ENCODE measurements around the gene NDUFS6. TPM values are rescaled to one million over a fixed set of nuclear protein-coding genes. Genes with fewer than 3 reads are reported as not detected.
"Not testable (repeated sequence)": the region's sequence is repeated elsewhere in the genome, so short reads cannot be mapped to it uniquely, and the experiment has no call there.

NDUFS6 gene
- polyA plus RNA-seq, 10 donors: 50.0 to 94.2 (median 58.8) TPM

DNA sequence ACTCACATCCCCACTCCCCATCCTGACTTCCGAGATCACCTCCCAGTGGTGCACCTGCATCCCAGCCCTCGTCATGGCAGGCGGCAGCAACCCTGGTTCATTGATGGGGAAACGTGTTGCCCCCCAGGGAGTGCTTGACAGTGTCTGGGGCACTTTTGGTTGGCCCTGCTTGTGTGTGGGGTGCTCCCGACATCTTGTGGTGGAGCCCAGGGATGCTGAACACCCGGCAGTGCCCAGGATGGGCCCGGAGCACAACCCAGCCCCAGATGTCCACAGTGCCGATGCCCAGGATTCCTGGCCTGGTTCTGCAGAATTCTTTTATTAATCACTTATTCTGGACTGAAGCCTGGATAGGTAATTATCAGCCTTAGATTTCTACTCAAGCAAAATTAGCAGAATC, 5.3 kb upstream of the NDUFS6 start:
- DNase-seq: no peak

DNA sequence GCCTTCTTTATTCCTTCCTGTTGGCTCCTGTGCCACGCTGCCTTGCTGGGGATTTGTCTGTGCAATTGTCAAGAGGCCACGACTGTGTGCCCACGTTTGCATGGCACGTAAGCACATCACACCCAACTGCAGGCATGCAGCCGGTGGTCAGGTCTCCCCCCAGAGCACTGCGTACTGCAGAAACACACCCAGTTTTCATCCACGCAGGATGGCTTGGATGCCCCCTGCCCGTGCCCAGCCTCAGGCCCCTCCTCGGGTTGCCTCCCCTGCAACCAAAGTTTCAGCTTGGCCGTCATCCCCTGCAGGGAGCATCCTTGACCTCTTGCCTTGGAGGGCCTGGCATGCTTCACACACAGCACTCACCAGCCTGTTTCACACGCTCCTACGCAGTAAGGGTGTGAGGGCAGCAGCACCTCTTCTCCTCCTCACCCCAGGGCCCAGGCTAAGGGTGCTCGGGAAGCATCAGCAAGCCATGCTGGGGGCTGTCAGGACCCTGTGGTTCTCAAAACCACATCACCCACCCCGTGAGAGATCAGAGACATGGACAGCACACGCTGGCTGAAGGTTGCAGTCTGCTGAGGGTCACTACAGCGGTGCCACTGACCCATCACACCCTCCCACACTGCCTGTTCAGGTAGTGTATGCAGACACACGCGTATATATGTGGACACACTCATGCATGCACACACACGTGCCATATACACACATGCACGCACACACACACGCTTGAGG, 4.7 kb upstream of the NDUFS6 start:
- DNase-seq: no peak

DNA sequence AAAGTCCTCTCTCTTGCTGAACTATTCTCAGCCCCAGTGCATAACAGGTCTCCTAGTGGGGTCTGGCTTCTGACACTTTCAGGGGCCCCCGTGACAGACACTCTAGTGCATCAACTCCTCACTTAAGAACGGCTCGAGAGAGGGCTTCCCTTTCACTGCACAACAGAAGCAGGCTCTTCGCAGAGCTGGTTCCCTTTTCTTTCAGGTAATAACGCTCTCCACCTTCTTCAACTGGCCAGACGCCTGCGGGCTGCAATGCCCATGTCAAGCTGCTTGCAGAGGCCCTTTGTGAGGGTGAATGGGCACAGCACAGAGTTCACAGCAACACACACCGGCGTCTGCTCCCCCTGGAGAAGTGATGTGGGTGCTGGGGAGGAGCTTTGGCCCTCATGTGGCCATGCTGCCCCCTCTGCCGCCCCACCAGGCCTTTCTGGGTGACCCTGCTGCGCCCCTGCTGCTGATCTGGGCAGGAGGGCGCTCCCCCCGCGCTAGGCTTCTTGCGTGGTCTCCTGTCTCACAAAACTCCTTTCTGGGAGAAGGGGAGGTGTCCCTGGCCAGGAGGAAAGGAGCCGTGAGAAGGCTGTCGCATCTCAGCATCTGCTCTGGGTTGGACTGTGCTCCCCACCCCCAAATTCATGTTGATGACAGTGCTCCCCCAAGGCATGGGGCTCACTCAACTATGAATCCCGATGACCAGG, 4.0 kb upstream of the NDUFS6 start:
- no peak for DNase-seq

DNA sequence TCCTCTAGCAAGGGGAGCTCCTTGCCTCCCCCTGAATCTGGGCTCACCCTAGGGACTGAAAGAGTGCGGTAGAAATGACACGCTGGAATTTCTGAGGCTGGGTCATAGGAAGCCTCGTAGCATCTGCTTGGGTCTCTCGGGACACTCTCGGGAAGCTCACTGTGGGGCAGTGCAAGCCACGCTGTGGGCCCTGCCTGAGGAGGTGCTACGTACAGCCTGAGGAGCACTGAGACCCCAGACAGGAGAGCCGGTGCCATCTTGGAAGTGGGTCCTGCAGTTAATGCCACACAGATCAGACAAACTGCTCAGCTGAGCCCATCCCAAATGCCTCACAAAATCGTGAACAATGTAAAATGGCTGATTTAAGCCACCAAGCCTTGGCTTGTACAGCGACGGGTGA, 3.4 kb upstream of the NDUFS6 start:
- no peak for DNase-seq

DNA sequence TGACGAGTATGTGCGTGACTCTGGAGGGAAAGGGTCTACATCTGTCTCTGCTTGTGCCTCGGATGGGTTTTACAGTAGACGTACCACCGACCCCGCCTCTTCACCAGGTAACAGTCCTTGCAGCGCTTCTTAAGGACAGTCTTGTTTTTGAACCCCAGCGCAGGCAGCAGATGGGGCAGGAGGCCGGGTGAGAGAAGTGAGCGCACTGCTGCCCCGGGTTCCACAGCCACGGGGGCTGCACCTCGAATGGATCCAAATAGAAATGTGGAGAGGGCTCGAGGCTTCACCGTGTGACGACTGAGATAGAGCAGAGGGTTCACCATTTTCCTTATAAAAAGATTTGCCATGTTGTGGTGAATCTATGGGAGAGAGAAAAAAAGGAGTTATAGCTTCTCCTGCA, 2.6 kb upstream of the NDUFS6 start:
- DNase-seq: not testable (repeated sequence)

DNA sequence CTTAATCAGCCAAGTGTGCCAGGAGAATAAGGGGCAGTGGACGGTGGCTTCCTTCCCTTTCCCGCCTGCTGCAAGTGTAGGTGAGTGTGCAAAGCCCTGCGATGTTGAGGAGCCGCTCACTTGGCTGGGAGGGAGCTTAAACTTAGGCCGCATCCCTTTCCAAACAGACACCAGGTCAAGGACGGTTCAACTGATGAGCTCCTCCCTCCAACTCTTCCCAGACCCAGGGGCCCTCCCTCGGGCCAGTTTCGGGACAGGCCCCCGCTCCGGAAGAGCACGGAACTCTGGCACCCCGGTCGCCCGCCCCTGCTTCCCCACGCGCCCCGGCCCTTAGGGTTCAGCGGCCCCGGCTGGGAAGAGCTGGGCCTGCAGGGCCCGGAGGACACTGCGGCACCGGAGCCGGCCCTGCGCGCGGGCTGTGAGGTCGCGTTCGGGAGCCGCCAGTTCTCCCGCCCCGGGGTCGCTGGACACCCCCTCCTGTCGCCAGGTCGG, 2.1 kb upstream of the NDUFS6 start:
- DNase-seq: peak in 1 of 3 donors; percentile 16

DNA sequence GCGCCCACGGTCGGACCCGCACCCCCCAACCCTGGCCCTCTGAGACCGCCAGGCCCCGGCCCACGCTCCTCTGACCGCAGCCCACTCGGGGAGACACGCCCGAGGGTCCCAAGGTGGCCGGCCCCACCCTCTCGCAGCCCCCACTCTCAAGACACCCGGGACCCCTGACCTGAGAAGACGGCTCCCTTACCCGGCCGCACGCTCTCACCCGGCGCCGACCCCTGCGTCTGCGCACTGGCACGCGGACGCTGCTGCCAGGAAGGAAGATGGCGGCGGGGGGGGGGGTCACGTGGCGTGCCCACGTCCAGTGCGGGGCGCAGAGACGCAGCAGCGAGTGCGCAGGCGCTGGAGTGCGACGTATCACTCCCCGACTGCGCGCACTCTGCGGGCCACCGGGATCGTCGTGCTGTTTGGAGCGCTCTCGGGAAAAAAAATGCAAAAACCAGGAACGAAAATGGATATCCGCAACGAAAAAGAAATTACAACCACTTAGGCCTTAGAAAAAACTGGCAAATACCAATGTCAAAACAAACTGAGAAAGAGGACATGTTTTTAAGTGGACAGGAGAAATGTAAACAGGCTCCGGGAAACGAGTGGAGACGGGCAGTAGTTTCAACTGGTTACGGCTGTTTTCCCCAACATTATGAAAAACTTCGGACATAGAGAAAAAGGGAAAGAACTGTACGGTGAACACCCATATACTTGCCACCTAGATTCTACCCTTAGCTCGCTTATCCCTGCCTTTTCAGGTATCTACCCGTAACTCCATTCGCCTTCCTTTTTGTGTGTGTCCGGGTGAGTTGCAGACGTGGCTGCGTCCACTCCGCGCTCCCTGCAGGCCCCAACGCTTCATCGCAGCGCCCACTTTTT, 1.4 kb upstream of the NDUFS6 start, which contains the start of gene MRPL36:
Gene MRPL36 (minus strand): TSS at position 236 of the 870 bp plus-strand sequence. CDS start 902 bp downstream, outside the sequence.
- peak; percentile 90 to 97 (median 95) for DNase-seq

DNA sequence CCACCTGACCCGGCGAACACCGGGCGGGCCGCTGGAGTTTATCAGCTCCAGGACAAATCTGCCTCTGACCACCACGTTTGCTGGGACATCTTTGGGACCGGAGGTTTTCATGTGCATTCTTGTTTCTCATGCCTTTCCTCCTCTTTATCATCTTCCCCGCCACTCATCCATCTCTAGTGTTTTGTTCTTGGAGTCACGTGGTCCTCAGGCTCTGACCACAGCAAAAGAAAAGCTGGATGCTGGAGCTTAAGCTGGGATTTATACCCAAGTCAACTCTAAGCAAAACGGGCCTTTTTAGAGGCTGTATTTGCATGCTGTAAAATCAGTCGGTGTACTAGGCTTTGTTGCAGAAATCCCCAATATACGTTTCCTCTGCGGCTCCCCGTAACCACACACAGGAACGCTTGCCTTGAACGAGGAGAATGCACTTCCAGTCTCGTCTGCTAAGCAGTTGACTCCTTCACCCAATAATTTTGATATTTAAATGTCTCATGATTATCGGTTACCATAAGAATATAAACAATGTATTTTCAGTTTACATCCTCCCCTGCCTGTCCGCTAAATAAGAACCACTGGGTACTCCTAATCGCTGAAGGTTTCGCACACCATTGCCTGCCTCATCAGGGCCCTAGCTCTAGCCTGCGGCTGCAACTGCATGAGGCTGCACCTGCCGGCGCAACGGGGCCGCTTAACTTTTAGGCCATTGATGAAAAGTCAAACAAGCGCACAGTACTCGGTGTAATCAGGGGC, 560 bp upstream of the NDUFS6 start:
- peak in 1 of 3 donors; percentile 10 for DNase-seq

DNA sequence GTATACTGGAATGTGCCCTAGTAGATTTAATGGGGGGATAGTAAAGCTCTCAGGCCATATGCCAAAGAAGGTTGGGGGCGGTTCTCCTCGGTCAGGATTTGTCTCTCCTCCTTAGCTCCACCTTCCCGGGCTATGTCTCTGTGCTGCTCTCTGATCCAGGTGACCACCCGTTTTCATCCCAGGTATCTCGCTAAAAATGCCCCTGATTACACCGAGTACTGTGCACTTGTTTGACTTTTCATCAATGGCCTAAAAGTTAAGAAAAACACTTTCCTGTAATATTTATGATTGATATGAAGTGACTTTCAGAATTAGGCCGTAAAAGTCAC, 724 bp downstream of the NDUFS6 start:
- no peak for DNase-seq

DNA sequence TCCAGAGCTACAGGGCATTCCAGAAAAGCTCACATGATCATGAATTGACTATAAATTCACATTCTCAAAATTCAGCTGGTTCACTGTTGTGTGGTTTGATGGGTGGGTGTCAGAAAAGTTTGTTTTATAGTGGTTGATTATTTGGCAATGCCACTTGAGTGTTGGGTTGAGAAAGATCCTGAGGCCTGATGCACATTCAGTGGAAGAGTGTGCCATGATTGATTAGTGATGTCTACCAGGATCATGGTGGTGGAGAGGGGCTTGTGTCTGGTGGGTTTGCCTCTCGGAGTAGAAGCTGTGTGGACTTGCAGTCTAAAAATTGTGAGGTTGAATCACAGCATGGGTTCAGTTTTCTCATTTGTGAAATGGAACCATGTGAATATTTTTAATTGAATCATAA, 2.0 kb downstream of the NDUFS6 start:
- no peak for DNase-seq

DNA sequence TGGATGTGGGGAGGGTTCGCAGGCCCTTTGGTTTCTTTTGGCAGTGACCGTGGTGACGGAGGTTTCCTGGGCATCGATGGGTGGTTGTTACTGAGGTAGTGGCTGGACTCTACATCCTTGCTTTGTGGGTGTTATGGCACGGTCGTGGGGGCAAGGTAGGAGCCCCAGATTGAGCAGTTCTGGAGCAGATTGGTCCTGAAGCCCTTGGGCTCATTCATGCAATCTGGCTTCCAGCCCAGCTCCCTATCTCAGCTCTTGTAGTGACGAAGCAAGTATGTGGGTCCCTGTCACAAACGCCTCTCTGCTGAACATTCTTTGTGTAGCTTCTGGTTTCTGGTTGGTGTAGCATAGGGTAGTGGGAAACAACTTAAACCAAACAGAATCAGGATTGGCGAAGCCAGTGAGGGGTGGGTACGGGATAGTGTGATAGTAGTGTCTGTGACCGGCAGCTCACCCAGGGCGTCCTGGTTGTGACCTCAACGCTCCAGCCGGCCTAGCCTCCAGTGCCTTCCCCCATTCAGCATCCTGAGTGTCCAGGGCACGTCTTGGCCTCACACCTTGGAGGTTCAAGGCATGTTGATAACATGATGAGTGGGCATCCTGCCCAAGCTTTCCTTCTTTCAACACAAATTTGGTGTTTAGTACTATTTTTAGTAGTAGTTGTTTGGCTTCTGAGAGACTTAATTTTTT, 2.9 kb downstream of the NDUFS6 start:
- DNase-seq: no peak

DNA sequence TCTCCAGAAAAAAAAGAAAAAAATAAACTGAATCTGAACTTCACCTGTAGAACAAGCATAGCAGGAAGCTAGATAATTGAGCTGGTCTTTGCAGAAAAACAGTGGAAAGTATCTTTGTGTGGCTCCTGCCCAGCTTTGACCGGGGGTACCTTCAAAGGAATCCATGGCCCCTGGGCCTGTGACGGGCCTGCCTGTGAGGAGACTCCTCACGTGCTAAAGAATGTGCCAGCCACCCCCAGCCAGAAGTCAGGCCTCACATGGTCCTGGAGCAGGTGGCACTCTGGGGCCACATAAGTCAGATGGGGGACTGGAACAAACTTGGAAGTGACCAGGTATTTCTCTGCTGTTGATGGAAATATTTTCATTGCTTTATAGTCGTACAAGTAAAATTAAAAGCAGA, 4.1 kb downstream of the NDUFS6 start:
- no peak for DNase-seq

DNA sequence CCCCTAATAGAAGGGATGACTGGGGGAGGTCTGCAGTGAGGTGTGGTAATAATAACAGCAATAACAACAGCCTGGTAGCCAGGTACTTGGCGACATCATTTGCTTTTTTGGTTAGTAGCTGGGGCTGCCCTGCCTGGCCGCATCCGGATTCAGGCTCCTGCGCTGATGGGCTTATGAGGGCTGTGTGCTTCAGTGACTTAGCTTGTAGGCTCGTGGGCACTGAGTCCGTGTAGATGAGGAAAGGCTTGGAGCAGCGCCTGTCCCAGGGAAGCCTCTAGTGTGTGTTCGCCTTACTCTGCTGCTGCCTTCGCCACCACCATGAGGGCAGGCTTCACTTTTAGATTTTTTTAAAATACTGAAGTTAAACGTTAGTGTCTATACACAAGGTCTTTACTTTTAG, 4.5 kb downstream of the NDUFS6 start:
- no peak for DNase-seq

DNA sequence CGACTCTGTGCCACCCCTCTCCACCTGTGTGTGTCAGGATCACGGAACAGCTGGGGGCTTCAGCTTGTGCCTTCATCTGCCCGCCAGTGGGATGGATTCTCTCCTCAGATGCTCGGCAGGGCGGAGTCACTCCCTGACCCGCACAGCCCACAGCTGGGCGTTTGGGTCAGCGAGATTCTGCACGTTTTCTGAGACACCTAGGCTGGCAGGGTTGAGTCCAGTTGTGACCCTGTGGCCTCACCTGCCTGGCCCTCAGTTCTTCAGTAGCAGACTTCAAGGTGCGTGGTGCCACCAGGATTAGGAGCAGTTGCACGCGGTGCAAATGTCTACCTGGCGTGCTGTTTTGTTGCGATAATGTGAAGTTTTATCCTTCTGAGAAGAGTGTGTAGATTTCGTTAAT, 5.0 kb downstream of the NDUFS6 start:
- no peak for DNase-seq

DNA sequence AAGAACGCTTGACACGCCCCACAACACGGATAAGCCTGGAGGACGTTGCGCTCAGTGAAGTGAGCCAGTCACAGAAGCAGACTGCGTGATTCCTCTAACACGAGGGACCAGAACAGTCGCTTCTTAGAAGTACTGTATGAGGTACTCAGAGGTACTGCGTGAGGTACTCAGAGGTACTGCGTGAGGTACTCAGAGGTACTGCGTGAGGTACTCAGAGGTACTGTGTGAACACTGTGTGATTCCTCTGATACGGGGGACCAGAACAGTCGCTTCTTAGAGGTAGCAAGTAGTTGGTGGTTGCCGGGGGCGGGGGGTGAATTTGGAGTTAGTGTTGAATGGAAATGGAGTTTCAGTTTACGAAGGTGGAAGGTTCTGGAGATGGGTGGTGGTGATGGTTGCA, 5.8 kb downstream of the NDUFS6 start:
- DNase-seq: no peak

DNA sequence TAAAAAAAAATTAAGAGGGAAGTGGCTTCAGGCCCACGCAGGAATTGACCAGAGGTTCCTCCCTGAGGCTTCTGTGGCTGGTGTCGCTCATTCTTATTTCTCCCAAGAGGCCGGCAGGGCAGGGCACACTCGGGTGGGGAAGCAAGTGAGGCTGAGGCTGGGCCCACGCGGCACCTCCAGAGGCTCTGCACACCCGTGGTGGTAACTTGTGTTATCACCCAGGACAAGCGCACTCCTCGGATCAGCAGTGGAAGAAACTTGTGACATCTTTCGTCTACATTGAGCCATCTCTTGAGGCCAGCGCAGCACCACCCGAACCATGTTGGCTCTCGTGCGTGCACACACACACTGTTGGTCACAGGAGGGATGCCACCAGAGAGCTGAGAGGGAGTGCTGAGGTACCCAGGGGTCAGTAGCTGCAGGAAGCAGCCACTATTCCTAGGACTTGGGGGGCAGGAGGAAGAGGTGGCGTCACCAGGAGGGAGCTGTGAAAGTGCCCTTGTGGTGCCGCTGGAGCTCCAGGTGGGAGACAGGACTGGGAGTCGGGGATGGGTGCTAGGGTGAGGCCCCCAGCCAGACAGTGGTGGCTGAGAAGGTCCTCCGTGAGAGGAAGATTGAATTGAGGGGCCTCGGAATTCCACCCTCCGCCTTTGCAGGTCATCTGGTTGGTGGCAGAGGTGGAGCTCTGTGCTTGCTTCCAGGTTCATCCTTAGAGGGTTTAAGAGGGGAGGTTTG, 6.4 kb downstream of the NDUFS6 start:
- DNase-seq: no peak

DNA sequence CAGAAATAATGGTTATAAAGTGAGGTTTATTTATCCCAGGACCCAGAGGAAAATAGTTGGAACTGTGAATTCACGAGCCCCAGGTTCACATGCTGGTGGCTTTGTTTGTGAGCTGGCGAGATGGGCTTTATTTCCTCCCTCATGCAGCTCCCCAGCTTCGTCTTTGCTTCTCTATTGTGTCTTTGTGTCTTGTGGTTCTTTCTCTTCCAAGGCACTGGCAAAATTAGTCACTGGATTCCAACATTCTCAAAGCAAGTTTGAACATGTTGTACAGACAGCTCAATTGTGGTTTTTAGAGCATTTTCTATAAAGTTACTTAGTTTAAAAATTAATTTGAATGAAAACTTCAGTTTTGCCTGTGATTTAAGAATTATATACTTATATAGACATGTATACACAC, 7.2 kb downstream of the NDUFS6 start:
- DNase-seq: no peak

DNA sequence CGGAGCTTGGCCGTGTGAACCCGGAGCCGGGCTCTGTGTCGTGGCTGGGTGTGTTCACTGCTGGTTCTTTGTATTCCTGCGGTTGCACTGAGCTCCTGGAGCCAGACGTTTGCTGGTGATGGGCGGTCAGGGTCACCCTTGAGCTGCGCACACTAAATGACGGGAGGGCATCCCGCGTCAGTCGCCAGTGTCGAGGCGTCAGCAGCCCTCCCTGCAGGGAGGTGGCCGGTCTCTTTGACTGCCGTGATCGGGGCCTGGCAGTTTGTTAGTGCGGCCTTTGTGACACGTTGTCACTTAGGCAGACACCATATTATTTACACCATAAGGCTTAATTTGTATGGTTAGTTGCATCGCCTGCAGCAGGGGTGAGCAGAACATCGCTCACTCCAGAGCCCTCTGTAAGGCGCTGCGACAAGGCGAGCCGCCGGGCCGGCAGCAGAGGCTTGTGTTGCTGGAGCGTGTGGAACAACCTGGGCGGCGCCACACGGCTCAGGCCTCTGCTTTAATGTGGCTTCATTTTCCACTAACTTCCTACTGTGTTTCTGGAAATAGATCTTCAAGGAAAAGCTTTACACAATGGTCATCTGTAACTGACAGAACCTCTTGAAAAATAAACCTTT, 8.3 kb downstream of the NDUFS6 start:
- DNase-seq: no peak

DNA sequence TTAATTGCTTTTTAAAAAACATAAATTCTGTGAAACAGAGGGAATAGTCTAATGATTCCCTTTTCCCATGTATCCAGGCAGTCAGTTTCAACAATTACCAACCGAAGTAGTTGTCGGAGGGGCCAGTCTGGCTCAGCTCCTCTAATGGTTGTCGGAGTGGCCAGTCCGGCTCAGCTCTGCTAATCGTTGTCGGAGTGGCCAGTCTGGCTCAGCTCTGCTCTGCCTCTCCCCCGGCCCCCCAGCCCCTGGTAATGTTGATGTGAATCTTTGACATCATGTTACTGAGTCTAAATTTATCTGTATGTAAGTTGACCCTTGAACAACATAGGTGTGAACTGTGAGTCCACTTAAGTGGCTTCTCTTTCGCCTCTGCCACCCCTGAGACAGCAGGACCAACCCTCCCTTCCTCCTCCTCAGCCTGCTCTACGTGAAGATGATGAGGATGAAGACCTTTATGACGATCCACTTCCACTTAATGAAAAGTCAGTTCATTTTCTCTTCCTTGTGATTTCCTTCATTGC, 9.4 kb downstream of the NDUFS6 start:
- DNase-seq: no peak
